AG09319 (cell line): Measurements from ENCODE around the gene RNU6-1.

Source experiments
- DNase-seq: peaks from one replicate; pipeline ENCODE4 v3.0.0-alpha.2; 2010; ENCODE audit warnings: low read depth; ENCODE audit errors: extremely low read depth
- TF ChIP-seq, protein P1 (sequence below): IDR thresholded peaks from 2 replicates; pipeline ENCODE4 v1.5.1; 2011; ENCODE audit warnings: low read depth, mild to moderate bottlenecking, inconsistent platforms, low read length, moderate library complexity

RNU6-1 gene

GRCh38 chr15:67882487-67883233 lies 42.8 kb upstream of the RNU6-1 start:
- TF ChIP-seq, protein P1, sequence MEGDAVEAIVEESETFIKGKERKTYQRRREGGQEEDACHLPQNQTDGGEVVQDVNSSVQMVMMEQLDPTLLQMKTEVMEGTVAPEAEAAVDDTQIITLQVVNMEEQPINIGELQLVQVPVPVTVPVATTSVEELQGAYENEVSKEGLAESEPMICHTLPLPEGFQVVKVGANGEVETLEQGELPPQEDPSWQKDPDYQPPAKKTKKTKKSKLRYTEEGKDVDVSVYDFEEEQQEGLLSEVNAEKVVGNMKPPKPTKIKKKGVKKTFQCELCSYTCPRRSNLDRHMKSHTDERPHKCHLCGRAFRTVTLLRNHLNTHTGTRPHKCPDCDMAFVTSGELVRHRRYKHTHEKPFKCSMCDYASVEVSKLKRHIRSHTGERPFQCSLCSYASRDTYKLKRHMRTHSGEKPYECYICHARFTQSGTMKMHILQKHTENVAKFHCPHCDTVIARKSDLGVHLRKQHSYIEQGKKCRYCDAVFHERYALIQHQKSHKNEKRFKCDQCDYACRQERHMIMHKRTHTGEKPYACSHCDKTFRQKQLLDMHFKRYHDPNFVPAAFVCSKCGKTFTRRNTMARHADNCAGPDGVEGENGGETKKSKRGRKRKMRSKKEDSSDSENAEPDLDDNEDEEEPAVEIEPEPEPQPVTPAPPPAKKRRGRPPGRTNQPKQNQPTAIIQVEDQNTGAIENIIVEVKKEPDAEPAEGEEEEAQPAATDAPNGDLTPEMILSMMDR = no peak
- no peak for DNase-seq

DNA sequence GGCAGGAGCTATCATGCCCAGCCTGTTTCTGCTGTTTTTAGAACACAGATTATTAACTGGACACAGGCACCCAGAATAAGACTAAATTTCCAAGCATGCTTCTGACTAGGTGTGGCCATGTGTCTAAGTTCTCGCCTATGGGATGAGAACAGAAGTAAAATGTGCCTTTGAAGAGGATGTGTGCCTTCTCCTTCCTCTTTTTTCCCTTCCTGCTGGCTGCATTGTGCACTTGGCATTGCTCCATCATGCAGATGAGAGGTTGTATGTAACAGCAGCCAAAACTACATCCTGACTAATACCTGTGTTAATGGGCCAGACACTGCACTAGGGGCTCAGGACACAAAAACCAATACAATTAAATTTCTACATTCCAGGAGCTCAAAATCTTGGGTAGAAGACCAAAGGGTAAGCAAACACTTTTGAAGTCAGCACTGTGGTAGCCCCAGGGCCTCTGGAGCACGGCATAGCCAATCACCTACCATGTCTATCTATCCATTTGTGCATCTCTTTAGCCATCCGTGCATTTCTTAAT lies 40.9 kb upstream of the RNU6-1 start:
- TF ChIP-seq, protein P1 = no peak
- no peak for DNase-seq

GRCh38 chr15:67879440-67880129 lies 39.7 kb upstream of the RNU6-1 start:
- DNase-seq = no peak
- TF ChIP-seq, protein P1 = no peak

DNA sequence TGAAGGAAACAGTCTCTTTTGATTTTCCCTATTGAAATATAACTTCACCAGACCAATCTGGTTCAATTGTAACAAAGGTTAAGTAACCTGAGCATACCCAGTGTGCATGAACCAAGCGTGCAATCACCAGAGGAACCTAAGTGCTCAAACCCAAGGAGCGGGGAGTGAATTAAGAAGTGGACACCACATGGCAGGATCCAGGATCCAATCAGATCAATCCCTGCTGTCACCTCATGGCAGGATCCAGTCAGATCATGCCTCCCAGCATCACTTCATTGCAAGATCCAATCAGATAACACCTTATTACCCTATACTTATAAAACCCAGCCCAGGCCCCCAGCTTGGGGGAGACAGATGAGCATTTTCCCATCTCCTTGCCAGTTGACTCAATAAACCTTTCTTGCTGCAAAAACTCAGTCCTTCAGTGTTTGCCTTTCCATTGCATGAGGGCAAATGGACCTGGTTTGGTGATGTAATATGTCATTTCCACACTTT lies 38.9 kb upstream of the RNU6-1 start:
- TF ChIP-seq, protein P1 = no peak
- no peak for DNase-seq

GRCh38 chr15:67873777-67874176 lies 33.9 kb upstream of the RNU6-1 start:
- TF ChIP-seq, protein P1 = no peak
- DNase-seq = no peak

- TF ChIP-seq, protein P1 = no peak
- no peak for DNase-seq
Measured at GRCh38 chr15:67870868-67871408, 31.1 kb upstream of the RNU6-1 start.

DNA sequence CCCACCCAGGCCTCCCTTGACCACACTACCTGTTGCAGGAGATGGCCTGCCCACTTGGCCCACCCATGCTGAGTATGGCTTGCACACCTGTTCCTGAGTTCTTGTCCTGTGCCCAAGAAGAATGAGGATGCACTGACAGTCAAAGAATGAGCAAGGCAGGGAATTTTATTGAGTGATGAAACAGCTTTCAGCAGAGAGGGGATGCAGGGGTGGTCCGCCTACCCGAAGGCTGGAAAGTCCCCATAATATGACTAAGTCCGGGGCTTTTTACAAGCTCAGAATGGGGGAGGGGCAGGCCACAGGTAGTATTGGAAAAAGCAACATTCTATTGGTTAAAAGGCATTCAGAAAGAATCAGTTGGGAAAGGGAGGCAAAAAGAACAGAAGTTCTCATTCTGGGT lies 29.9 kb upstream of the RNU6-1 start:
- TF ChIP-seq, protein P1 = no peak
- DNase-seq = no peak
